Activated CD4-positive, alpha-beta T cell treated with anti-CD3 and anti-CD28 coated beads, Interleukin-10, Interleukin-2, amounts not matched to agents 100 ng/mL and 50 ng/mL, durations not matched to agents 16 hours and 8 hours (primary cell): ENCODE results near the gene MS4A2.
"Not testable (repeated sequence)": the region's sequence is repeated elsewhere in the genome, so short reads cannot be mapped to it uniquely, and the experiment has no call there.

Experiments
- DNase-seq: peaks from one replicate; pipeline ENCODE4 v3.0.0-alpha.2; 2020

MS4A2 gene

DNA sequence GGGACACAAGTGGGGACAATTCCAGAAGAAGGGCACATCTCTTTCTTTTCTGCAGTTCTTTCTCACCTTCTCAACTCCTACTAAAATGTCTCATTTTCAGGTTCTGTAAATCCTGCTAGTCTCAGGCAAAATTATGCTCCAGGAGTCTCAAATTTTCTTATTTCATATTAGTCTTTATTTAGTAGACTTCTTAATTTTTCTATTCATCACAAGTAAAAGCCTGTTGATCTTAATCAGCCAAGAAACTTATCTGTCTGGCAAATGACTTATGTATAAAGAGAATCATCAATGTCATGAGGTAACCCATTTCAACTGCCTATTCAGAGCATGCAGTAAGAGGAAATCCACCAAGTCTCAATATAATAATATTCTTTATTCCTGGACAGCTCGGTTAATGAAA lies at the start of gene MS4A2:
Gene MS4A2, plus strand, starts transcription at position 301 of the 400 bp plus-strand sequence. CDS start 102 bp downstream, outside the sequence.
- no peak for DNase-seq

DNA sequence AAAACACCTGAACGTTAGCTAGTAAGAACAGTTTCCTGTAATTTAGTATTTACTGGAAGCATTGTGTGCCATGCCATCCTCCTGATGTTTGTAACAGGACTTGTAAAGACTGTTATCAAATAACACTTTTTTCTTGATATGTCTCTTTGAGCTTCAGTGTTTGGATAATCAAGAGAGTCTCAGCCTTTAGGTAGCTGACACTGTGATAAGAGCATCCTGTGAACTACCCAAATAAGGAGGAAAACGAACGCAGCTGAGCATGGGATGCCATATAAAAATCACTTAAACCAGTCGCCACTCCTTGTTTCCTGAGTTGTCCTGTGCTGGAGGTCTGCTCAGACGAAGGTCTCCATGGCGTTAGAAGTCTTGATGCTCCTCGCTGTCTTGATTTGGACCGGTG lies 48.4 kb upstream of the MS4A2 start, which contains the start of gene OOSP2:
Gene OOSP2, plus strand, starts transcription at position 301 of the 400 bp plus-strand sequence. Its CDS starts 51 bp downstream, at position 352.
- DNase-seq: no peak

DNA sequence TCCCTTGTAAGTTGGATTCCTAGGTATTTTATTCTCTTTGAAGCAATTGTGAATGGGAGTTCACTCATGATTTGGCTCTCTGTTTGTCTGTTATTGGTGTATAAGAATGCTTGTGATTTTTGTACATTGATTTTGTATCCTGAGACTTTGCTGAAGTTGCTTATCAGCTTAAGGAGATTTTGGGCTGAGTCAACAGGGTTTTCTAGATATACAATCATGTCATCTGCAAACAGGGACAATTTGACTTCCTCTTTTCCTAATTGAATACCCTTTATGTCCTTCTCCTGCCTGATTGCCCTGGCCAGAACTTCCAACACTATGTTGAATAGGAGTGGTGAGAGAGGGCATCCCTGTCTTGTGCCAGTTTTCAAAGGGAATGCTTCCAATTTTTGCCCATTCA lies 38.0 kb upstream of the MS4A2 start:
- not testable (repeated sequence) for DNase-seq

GRCh38 chr11:60050839-60051238 lies 37.6 kb upstream of the MS4A2 start:
- DNase-seq: not testable (repeated sequence)

DNA sequence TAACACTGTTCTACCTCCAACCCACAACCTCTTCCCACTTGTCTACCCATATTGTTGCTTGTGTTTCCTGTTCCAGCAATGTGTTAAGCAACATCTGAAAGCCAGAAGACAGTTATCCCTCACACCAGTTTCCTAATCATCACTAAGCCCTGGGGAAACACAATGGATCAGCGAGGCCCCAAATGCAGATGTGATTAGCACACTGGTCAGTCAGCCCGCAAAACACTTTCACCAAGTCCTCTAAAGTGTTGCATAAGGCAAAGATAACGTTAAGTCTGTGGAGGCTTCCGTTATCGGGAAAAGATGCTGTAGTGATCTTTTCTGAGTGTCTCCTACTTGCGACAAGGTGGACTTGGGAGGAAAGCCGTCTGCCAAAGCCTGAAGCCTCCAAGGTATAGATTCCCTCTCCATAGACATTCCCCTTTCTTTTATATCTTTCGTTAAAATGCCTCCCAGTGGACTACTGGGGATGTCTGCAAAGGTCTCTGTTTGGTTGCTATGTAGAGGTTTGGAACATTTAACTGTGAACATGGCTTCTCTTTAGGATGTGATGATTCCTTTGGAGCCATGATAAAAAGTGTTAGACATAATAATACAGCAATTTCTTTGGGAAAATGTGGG lies 32.0 kb upstream of the MS4A2 start, which contains the start of gene MS4A3:
Gene MS4A3, plus strand, starts transcription at position 317 of the 621 bp plus-strand sequence. CDS start 4,496 bp downstream, outside the sequence.
- DNase-seq: no peak

DNA sequence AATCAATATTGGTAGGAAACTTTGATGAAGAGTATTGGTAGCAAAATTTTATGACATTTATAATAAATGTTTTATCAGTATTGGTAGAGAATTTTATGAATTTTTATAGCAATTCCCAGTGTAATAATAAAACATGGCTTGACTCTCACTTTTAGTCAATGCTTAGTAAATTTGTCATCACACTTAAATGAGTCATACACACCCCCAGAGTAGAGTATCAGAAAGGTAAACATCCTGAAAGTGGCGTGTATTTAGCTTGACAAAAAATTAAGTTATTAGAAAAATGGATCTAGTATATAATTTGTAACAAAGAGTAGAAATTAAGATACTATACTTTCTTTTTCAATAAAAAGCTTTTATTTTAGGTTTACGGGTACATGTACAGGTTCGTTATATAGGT lies 29.4 kb upstream of the MS4A2 start:
- DNase-seq: peak; percentile 33

GRCh38 chr11:60059521-60060240 lies 28.8 kb upstream of the MS4A2 start:
- DNase-seq: no peak

DNA sequence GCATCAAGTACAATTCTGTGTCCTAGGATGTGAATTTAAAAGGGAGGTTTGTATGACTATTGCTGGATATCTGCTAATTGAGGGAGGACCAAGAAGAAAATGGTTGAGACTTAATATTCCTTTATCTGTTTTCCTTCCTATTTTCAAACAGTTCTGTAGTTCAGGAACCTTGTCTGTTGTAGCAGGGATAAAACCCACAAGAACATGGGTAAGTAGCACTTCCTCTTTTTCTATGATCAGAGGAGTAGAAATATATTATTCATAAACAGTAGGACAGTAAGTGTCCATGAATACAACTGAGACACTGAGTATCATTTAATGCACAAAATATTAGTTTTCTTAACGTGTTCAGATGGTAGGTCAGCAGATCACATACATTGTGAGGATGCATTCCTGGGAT lies 24.4 kb upstream of the MS4A2 start:
- no peak for DNase-seq

- DNase-seq: no peak
Observed at GRCh38 chr11:60065801-60066200, 22.7 kb upstream of the MS4A2 start.

DNA sequence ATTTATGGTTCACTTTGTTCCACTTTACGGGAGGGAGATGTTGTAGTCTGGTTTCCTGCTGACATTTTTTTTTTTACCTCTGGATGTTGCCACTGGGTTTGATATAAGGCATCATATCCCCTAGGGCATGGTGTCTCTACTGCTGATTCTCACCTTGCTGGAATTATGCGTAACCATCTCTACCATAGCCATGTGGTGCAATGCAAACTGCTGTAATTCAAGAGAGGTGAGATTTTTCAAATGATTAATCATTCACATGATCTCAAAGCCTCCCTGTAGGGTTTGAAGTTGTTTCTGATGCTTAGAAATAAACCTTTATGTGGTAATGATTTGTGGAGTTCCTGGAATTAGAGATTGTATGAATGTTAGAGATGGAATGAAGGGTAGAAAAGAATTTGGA lies 19.0 kb upstream of the MS4A2 start:
- DNase-seq: no peak

GRCh38 chr11:60071644-60072043 lies 16.8 kb upstream of the MS4A2 start:
- not testable (repeated sequence) for DNase-seq

DNA sequence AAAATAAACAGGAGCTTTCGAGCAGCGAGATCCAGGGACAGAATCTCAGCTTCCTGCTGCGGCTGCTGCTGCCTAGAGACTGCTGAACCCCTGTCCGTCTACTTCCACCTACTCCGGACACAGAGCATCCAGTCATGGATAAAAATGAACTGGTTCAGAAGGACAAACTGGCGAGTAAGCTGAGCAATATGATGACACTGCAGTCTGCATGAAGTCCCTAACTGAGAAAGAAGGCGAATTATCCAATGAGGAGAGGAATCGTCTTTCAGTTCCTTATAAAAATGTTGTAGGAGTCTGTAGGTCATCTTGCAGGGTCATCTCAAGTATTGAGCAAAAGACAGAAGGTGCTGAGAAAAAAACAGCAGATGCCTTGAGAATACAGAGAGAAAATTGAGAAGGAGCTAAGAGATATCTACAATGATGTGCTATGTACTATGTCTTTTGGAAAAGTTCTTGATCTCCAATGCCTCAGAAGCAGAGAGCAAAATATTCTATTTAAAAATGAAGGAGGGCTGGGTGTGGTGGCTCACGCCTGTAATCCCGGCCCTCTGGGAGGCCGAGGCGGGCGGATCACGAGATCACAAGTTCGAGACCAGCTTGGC lies 11.1 kb upstream of the MS4A2 start:
- DNase-seq: no peak

- no peak for DNase-seq
Observed at GRCh38 chr11:60077981-60078380, 10.5 kb upstream of the MS4A2 start.

DNA sequence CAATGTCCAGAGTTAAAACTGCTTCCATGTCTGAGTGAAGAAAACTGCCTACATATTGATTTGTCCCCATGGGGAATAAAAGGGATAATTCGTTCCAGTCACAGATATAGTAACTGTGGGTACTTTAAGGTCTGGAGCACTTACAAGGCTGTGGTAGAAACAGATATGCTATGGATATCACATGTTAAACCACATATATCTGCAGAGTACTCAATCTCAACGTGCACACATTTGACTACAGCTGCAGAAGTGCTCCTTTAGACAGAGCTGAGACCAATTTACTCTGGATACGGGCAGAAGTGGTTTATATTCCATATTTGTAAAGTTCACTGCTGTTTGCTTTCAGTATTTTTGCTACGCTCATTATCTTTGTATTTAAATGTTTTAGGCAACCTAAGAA lies 9.7 kb upstream of the MS4A2 start:
- DNase-seq: no peak

DNA sequence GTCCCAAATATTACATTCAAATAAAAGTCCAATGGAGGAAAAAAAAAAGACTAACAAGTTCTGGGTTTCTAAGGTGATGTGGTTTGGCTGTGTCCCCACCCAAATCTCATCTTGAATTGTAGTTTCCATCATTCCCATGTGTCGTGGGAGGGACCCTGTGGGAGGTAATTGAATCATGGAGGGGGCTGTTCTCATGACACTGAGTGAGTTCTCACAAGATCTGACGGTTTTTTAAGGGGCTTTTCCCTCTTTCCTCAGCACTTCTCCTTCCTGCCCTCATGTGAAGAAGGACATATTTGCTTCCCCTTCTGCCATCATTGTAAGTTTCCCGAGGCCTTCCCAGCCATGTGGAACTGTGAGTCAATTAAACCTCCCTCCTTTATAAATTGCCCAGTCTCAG lies 7.9 kb upstream of the MS4A2 start:
- DNase-seq: no peak

GRCh38 chr11:60084631-60085273 lies 3.7 kb upstream of the MS4A2 start:
- DNase-seq: no peak

- no peak for DNase-seq
Observed at GRCh38 chr11:60085909-60086308, 2.6 kb upstream of the MS4A2 start.

- no peak for DNase-seq
Observed at GRCh38 chr11:60087239-60087638, 1.2 kb upstream of the MS4A2 start.

- no peak for DNase-seq
Observed at GRCh38 chr11:60095477-60096120, 7.1 kb downstream of the MS4A2 start.

DNA sequence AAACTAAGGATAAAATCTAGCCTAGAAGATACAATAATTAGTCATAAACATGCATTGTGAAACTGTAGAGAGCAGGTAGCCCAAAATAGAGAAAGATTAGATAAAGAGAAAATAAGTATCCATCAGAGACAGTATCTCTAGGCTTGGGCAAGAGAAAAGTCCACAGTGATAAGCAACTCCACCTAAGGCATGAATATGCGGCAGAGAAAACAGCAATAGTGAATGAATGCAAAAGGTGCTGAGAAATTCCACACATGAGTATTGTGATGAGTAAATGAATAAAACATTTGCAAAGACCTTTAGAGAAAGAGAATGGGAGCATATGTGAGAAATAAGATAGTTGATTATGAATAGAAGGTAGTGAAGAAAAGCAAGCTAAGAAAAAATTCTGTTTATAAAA lies 8.7 kb downstream of the MS4A2 start:
- DNase-seq: no peak

GRCh38 chr11:60098508-60098907 lies 10.0 kb downstream of the MS4A2 start:
- DNase-seq: no peak

GRCh38 chr11:60100516-60100915 lies 12.1 kb downstream of the MS4A2 start:
- DNase-seq: no peak

- DNase-seq: not testable (repeated sequence)
Observed at GRCh38 chr11:60101368-60101767, 12.9 kb downstream of the MS4A2 start.
